ENCODE data around the gene SHLD1.

SHLD1 gene

GRCh38 chr20:5900908-5901307 lies 150.7 kb downstream of the SHLD1 start:
- no peak for DNase-seq

- DNase-seq, result no peak
These were observed 158.8 kb downstream of the SHLD1 start for GRCh38 chr20:5908981-5909380.

- DNase-seq, result peak in 2 of 3 experiments; percentile 35 to 80
These were observed 160.0 kb downstream of the SHLD1 start for GRCh38 chr20:5910186-5910585.

- peak in 1 of 3 experiments; percentile 36 for DNase-seq
These were observed 163.0 kb downstream of the SHLD1 start for GRCh38 chr20:5913166-5913565.

Measured in NCI-H1417 (cell line).